ENCODE measurements around the gene SUPT4H1.

- TF ChIP-seq POLR2AphosphoS5 (IDR thresholded peaks at IDR 0.05; ENCODE audit: borderline replicate concordance, low read depth, low read length) (no peak), EZH2 (IDR thresholded peaks at IDR 0.05) (no peak)
Measured at GRCh38 chr17:58375256-58375655, 23.3 kb upstream of the SUPT4H1 start.
